ENCODE measurements around the gene SRPX.
A peak's percentile ranks its signal among the peaks of the same experiment; 100 is the strongest.

Gene SRPX

DNA sequence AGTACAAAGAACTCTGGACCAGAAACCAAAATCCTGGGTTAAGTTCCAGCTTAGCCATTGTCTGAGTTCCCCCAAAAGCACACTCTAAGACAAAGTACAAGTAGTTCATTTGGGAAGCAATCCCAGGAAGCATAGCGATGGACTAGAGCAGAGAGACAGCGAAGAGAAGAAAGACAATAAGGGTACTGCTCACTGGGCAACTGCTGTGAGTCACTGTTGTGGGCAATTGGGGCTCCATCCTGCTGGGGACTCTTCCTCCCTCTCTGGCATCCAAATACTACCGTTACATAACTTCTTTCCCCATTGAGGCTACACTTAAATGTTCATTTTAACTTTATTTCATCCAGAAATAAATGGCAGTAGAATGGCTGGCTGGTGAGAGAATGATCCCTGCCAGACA, 14.1 kb downstream of the SRPX start:
- no peak for DNase-seq

GRCh38 chrX:38206036-38206435, 14.6 kb downstream of the SRPX start:
- DNase-seq, result no peak

- no peak for DNase-seq
Observed at GRCh38 chrX:38205039-38205438, 15.6 kb downstream of the SRPX start.

GRCh38 chrX:38192007-38192810, 28.5 kb downstream of the SRPX start:
- peak in 1 of 2 donors; percentile 1 for DNase-seq

DNA sequence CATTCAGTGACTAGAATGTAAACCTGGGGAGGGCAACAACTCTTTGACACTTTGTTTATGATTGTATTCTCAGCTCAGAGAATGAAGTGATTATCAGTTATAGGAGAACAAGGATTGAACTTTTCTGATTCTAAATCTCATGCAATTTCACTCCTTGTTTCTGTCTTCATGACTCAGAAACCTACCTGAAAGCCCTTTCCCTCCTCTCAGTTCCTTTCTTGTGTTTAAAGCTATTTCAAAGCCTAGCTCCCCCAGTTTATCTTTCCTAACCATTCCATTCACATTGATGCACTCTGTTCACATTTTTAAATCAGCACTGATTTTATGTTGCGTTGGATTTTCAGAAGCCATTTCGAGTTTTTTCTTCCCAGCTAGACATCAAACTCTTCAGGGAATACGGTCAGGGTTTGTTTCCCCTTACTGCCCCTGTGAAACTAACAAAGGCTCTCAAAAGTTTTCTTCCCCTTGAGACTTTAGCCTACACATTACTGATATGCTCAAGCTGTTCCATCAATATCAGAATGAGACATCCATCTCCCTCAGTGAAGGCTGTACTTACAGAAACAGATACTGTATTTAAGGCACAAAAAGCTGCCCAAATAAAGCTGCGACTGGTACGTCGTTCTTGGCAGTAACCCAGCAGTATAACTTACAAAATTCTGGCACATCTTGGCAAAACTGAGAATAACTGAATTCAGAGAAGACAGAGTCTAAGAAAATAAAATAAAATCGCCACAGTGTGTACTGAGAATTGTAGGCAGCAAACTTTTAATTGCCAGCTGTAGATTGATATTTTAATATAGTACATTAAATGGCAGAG, 31.0 kb downstream of the SRPX start:
- DNase-seq, result no peak

DNA sequence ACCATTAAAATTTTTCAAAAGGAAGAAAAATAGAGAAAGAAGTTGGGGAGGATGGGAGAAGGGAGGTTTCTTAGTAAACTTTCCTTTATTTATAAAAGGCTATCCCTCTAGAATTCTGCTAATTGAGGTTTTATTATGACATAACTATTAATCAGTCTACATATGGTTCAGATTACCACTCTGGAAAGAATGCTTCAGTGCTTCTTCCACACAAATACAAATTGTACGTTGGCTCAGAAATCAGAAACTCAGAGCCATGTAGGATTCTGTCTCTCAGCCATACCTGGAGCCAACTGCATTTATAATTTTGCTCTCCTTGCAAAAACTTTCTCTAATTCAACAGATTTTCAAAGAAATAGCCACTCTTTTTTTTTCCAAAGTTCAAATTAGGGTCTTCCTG, 37.1 kb downstream of the SRPX start:
- no peak for DNase-seq

GRCh38 chrX:38181357-38181756, 39.3 kb downstream of the SRPX start:
- no peak for DNase-seq

DNA sequence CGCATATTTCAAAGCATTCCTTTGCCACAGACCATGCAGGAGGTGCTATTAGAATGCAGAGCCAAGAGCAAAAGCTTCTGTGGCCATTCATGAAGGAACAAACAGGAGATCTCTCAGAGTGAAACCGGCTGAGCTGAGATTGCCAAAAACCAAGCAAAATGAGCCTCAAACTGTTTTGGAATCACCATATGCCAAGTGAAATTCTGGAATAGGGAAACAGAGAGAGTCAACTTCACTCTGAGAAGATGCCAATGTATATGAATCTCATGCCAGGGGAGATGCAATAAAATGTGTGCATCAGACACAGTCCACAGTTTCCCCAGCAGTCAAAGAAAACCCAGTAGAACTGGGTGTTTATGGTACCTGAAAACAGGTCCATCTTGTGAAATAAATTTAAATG, 42.3 kb downstream of the SRPX start:
- DNase-seq, result no peak

- DNase-seq, result no peak
Observed at GRCh38 chrX:38175139-38175538, 45.5 kb downstream of the SRPX start.

DNA sequence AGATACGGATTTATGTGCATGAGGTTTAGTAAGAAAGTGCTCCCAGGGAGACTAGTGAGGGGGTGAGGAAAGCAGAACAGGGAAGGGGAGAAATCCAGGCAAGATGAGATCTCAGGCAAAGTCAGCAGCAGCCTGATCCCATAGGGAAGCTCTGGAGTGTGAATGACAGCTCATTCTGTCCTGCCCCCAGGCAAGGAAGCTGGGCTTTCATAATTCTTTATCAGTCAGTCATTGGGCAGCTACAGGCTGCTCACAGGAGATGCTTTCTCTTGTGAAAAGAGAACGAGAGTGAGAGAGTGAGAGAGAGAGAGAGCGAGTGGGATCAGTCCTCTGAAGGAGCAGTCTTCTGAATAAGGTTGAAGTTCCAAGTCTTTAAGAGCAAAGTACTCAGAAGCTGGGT, 48.1 kb downstream of the SRPX start:
- no peak for DNase-seq

DNA sequence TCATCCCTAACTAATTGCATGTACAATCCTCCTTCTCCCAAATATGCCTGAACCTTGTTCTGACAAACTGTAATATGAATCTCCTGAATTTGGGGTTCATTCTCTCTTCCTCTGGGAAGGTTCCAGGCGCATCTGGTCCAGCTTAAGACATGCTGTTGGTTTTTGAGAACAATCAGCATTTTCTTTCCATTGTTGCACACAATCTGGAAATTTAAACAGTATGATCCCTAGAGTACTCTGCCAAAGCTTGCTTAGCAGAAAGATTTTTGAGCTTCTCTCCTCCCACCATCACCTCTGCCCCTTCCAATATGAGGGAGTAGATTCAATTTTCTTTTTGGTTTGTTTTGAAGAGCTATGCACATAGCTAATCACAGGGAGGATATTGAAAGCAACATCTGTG, 50.1 kb downstream of the SRPX start:
- no peak for DNase-seq

DNA sequence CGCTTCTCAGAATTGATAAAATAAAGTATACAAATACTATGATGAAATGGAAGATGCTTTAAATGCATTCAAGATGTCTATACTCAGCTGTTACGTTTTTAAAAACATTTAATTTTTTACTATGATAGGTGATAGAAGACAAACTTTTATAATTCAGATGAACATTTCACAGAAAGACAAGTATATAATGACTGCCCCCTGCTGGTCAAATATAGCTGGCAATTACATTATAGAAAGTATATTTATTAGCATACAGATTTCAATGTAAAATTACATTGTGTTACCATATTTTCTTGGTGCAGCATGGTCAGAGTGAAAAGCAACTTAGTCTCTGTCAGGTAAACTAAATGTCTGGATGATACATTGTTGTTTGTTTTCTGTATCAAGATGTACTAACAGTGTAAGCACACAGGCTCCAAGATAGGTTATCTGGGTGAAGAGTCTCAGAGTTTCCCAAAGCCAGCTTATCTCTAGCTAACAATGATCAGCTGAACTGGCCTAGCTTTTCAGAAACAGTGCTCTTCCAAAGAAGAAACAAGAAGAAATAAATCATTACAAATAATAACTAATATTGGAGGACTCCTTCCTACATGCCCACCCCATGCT, 54.1 kb downstream of the SRPX start:
- DNase-seq, result peak in 1 of 2 donors; percentile 62

DNA sequence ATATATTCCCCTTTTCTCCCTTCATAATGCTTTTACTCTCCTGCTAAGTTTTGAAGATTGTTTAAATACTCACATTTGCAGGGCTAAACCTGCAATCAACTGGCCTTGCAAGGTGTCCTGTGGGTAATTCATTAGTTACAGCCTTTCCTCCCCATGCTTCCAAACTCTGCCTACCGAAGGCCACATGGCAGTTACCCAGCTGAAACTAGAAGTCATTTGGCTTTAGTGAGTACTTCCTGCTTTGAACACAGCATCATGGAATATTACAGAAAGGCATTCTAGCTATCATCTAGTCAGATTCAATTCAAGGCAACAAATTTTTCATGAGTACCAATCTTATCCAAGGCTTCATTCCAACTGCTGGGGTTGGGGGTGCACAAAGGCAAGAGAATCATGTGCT, 55.6 kb downstream of the SRPX start:
- DNase-seq, result no peak

- no peak for DNase-seq
Observed at GRCh38 chrX:38163193-38163592, 57.5 kb downstream of the SRPX start.

DNA sequence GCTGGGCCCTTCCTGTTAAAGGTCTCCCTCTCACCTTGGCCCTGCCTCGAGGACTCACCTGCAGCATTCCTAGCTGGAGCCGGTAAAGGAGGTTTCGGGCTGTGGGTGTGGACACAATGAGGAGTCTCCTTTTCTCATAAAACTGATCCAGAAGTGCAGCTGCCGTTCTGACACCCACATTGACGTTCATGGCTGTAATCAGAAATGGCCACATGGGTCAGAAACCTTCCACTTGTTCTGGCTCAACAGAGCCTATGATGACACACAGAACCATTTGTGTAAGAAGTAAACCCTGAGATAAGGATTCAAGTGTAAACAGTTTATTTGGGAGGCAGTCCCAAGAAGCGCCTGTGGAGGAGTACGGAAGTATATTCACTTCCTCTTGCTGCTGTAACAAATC, 63.8 kb downstream of the SRPX start:
- no peak for DNase-seq

GRCh38 chrX:38154818-38155217, 65.9 kb downstream of the SRPX start:
- DNase-seq, result no peak

DNA sequence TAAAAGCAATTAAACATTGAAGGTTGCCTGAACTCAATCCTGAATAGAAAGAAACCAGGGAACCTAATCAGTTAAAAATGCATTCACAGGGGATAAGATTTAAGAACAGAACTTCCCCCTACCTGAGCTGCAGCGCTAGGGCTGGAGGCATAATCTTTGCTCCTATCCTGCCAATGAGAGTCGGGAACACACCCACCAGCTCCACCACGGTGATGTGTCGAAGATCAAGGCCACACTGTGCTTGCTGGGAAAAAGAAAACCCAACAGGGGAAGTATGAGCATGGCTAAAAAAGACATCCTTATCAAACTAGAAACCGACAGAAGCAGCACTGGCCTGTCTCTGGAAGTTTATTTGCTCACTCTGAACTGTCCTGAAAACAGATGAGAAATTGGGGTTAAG, 66.3 kb downstream of the SRPX start:
- DNase-seq, result no peak

GRCh38 chrX:38151441-38151840, 69.2 kb downstream of the SRPX start:
- DNase-seq, result no peak

DNA sequence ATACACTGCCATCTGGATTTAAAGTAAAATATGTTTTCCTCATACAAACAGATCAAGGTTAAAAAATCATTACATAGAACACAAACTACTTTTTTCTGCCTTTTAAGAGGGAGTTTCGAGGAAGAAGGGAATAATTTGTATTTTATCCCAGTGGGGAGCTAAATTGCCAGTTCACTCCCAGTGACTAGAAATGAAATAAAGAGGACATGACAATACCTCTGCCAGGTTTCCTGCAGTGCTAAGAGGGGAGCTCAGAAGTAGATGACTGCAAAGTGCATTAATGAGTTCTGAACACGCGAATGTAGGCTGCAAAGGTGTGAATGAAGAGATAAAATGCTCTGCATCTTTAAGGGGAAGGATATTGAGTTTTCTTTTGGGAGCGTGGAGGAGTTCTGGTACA, 69.7 kb downstream of the SRPX start:
- no peak for DNase-seq

DNA sequence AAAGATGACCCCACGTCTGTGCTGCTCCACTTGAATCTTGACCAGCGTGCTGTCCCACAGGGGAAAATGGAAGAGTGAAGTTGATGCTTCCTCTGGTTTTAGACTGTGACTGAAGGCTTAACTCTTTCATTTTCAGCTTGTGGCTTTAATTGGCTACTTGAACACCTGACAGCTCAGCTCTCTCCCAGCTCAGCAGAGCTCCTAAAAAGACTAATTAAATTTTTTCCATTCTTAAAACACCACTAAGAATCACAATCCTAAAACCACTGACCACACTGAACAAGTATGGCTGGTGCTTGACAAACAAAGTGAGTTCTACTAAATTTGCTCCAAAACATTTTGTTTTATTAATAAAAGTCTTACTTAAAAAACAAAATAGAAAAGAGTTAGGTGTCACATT, 71.7 kb downstream of the SRPX start:
- DNase-seq, result no peak

DNA sequence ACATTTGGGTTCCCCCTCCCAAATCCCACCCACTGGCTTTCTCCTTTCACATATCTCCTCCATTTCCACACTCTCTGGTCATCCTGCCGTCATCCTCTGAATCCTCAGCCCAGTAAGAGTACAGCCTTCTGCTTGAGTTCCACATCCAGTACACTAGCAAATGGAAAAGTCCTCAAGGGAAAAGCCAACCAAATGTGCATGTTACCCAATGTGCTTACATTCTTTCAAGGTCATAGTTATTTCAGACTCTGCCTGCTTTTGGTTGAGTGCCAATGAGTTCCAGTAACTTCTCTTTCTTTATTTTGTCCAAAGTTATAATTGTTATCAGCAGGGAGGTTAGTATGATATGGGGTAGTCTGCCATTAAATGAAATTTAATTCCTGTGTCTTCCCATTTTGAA, 78.1 kb downstream of the SRPX start:
- no peak for DNase-seq

DNA sequence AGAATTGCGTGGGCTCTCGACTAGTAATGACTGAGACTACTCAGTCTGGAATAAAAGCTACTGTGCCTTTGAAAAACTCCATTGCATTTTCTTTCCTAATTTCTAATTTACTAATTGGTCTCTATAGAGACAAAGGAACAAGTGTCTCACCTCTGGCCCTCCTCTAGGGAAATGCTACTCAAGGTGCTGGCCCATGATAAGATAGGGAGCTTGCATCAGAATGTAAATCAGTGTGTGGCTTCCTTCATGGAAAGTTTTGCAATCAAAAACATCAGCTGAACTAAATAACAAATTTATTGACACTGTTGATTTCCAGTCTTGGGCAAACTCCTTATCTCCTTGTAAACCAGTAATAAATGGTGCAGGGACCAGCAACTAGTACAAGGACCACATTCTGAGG, 81.8 kb downstream of the SRPX start:
- no peak for DNase-seq

DNA sequence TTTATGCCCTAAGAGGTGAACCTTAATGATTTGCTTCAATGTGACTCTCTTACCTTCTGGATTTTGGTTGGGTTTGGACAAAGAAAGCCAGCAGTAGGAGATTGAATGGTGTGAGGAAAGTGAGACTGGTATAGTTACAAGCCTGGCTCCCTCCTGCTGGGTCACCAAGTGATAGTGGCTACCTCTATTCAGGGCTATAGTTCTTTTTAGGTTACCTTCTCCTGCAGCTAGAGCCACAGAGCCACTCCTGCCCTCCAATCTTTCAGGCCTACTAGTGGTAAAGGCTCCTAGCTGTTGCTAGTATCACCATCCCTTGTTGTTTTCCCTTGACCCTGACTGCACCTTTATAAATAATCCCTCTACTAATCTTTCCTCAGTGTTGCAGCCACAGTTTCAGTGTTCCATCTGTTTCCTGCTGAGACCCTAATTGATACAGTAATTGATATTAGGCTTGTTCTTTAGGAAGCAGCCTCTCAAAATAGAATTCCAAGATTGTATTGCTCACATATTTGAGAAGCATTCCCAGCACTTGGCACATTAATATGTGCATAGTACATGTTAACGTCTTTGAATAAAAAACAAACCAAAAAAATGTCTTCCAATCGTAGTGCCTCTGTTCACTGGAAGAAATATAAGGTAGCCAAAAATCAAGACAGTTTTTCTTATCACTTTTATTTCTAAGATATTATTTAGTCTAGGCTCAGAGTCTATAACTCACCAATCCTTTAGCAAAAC, 82.3 kb downstream of the SRPX start:
- no peak for DNase-seq

Data from inflammatory macrophage treated with lipopolysaccharide for 1 hour (primary cell).